Measurements from ENCODE around the gene TBC1D24.

TBC1D24 gene

DNA sequence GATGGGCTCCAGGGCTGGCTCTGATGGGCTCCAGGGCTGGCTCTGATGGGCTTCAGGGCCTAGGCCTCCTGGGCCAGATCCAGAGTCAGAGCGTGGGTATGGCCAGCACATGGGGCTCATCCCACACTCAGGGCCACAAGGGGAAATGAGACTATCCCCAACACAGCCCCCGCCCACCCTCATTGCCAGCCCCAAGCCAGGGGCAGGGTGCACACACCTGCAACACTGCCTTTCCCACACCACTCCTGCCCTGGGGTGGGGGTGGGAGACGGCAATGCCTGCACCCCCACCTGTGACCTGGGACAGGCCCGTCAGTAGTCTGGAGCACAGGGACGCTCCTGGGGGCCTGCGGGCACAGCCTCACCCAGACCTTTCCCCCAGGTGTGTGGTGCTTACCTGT, 24.5 kb downstream of the TBC1D24 start:
- ATAC-seq, result no peak
- TF ChIP-seq CSDC2 (CRISPR knock-in tag; IDR thresholded peaks at IDR 0.05) (no peak), BACH2 (CRISPR knock-in tag; IDR thresholded peaks at IDR 0.05; ENCODE audit: borderline replicate concordance) (no peak), ESRRG (CRISPR knock-in tag; IDR thresholded peaks at IDR 0.05) (no peak)
- TF ChIP-seq, protein P1, sequence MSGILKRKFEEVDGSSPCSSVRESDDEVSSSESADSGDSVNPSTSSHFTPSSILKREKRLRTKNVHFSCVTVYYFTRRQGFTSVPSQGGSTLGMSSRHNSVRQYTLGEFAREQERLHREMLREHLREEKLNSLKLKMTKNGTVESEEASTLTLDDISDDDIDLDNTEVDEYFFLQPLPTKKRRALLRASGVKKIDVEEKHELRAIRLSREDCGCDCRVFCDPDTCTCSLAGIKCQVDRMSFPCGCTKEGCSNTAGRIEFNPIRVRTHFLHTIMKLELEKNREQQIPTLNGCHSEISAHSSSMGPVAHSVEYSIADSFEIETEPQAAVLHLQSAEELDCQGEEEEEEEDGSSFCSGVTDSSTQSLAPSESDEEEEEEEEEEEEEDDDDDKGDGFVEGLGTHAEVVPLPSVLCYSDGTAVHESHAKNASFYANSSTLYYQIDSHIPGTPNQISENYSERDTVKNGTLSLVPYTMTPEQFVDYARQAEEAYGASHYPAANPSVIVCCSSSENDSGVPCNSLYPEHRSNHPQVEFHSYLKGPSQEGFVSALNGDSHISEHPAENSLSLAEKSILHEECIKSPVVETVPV (CRISPR knock-in tag; IDR thresholded peaks at IDR 0.05), result no peak

DNA sequence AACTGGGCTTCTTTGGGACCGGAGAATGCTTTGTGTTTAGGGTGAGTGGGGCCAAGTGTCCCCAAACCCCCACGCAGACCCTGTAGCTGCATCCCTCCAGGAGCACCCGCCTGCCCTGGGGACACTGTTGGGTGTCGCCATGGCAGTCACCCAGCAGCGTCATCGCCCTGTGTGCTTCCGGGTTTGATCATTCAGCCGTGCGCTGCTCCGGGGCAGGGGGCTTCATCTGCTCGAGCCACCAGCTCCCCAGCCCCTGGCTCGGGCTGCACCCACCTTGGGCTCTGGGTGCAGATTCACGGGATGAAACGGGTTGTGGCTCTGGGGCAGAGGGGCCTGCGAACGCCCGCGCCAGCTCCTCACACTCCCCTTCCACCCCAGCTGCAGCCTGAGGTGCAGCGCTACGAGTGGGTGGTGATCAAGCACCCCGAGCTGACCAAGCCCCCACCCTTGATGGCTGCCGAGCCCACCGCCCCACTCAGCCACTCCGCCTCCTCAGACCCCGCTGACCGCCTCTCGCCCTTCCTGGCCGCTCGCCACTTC, 25.0 kb downstream of the TBC1D24 start:
- TF ChIP-seq BACH2 (CRISPR knock-in tag; IDR thresholded peaks at IDR 0.05; ENCODE audit: borderline replicate concordance) (no peak), ZC3H10 (CRISPR knock-in tag; IDR thresholded peaks at IDR 0.05) (no peak), ESRRG (CRISPR knock-in tag; IDR thresholded peaks at IDR 0.05) (no peak), PPARA (CRISPR knock-in tag; IDR thresholded peaks at IDR 0.05; ENCODE audit: borderline replicate concordance) (no peak)
- TF ChIP-seq, protein P2, sequence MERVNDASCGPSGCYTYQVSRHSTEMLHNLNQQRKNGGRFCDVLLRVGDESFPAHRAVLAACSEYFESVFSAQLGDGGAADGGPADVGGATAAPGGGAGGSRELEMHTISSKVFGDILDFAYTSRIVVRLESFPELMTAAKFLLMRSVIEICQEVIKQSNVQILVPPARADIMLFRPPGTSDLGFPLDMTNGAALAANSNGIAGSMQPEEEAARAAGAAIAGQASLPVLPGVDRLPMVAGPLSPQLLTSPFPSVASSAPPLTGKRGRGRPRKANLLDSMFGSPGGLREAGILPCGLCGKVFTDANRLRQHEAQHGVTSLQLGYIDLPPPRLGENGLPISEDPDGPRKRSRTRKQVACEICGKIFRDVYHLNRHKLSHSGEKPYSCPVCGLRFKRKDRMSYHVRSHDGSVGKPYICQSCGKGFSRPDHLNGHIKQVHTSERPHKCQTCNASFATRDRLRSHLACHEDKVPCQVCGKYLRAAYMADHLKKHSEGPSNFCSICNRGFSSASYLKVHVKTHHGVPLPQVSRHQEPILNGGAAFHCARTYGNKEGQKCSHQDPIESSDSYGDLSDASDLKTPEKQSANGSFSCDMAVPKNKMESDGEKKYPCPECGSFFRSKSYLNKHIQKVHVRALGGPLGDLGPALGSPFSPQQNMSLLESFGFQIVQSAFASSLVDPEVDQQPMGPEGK (CRISPR knock-in tag; IDR thresholded peaks at IDR 0.05; ENCODE audit: borderline replicate concordance), result no peak
- TF ChIP-seq, protein P1 (CRISPR knock-in tag; IDR thresholded peaks at IDR 0.05), result no peak
- TF ChIP-seq, protein P3, sequence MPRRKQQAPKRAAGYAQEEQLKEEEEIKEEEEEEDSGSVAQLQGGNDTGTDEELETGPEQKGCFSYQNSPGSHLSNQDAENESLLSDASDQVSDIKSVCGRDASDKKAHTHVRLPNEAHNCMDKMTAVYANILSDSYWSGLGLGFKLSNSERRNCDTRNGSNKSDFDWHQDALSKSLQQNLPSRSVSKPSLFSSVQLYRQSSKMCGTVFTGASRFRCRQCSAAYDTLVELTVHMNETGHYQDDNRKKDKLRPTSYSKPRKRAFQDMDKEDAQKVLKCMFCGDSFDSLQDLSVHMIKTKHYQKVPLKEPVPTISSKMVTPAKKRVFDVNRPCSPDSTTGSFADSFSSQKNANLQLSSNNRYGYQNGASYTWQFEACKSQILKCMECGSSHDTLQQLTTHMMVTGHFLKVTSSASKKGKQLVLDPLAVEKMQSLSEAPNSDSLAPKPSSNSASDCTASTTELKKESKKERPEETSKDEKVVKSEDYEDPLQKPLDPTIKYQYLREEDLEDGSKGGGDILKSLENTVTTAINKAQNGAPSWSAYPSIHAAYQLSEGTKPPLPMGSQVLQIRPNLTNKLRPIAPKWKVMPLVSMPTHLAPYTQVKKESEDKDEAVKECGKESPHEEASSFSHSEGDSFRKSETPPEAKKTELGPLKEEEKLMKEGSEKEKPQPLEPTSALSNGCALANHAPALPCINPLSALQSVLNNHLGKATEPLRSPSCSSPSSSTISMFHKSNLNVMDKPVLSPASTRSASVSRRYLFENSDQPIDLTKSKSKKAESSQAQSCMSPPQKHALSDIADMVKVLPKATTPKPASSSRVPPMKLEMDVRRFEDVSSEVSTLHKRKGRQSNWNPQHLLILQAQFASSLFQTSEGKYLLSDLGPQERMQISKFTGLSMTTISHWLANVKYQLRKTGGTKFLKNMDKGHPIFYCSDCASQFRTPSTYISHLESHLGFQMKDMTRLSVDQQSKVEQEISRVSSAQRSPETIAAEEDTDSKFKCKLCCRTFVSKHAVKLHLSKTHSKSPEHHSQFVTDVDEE (CRISPR knock-in tag; IDR thresholded peaks at IDR 0.05), result no peak
- no peak for ATAC-seq

DNA sequence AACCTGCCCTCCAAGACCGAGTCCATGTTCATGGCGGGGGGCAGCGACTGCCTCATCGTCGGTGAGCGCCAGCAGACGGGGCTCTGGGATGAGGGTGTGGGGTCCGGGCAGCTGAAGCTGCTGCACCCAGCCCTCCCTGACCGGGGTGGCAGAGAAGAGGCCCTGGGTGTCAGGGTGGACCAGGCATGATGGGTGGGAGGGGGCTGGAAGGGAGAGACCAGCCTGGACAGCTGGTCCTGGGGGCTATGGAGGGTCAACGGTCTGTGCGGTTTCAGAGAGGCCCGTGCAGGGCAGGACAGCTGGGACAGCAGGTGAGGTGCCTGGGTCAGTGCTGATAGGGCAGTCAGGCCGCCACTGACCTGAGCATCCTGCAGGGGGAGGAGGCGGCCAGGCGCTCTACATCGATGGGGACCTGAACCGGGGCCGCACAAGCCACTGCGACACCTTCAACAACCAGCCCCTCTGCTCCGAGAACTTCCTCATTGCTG, 25.5 kb downstream of the TBC1D24 start:
- TF ChIP-seq ZC3H10 (CRISPR knock-in tag; IDR thresholded peaks at IDR 0.05), result no peak
- peak; percentile 17 for ATAC-seq

DNA sequence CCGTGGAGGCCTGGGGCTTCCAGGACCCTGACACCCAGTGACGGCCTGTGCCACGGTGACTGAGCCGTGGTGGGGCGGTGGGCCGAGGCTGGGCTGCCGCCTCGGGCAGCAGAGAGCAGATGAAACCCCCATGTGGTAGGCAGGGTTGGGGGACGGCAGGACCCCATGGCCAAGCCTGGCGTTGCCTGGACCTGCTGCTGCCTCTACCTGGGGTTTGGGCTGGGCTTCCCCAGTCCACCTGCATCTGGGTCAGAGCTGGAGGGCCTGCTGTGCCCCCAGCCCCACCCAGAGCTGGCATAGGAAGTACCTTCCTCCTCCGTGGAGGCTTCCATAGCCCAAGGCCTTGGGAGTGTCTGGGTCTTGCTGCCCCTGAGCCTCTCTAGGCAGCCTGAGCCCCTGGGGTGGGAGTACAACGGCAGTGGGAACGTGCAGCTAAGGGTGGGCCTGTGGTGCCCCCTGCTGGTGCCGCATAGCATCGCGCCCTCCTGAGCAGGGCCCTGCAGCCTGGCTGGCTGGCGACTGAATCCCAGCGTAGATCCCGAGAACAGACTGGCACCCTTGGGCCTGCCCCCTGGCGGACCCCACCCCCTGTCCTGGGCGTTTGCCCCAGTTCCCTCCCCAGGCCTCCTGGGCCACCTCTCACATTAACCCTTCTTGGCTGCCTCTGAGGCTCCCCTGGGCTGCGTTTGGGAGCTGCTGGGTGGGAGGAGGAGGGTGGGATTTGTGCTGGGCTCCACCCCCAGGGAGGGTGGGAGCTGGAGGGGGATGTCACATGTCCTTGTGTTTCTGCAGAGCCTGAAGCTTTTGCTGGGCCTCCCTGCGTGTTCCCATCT, 26.2 kb downstream of the TBC1D24 start:
- ATAC-seq, result peak; percentile 97
- no peak for TF ChIP-seq ZNF565 (CRISPR knock-in tag; conservative IDR thresholded peaks at IDR 0.05; ENCODE audit: low read depth)
- TF ChIP-seq ZFP3 (CRISPR knock-in tag; IDR thresholded peaks at IDR 0.05), result no peak
- TF ChIP-seq, protein P4, sequence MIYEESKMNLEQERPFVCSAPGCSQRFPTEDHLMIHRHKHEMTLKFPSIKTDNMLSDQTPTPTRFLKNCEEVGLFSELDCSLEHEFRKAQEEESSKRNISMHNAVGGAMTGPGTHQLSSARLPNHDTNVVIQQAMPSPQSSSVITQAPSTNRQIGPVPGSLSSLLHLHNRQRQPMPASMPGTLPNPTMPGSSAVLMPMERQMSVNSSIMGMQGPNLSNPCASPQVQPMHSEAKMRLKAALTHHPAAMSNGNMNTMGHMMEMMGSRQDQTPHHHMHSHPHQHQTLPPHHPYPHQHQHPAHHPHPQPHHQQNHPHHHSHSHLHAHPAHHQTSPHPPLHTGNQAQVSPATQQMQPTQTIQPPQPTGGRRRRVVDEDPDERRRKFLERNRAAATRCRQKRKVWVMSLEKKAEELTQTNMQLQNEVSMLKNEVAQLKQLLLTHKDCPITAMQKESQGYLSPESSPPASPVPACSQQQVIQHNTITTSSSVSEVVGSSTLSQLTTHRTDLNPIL (CRISPR knock-in tag; IDR thresholded peaks at IDR 0.05; ENCODE audit: low read depth), result no peak
- TF ChIP-seq RARB (CRISPR knock-in tag; IDR thresholded peaks at IDR 0.05), result no peak
- no peak for TF ChIP-seq BACH2 (CRISPR knock-in tag; IDR thresholded peaks at IDR 0.05; ENCODE audit: borderline replicate concordance)
- TF ChIP-seq TOX (CRISPR knock-in tag; IDR thresholded peaks at IDR 0.05; ENCODE audit: borderline replicate concordance), result no peak
- no peak for TF ChIP-seq GLIS3 (CRISPR knock-in tag; IDR thresholded peaks at IDR 0.05)
- TF ChIP-seq, protein P3 (CRISPR knock-in tag; IDR thresholded peaks at IDR 0.05), result no peak
- TF ChIP-seq ZNF70 (CRISPR knock-in tag; IDR thresholded peaks at IDR 0.05), result no peak
- no peak for TF ChIP-seq ZNF8 (CRISPR knock-in tag; IDR thresholded peaks at IDR 0.05)
- TF ChIP-seq, protein P2 (CRISPR knock-in tag; IDR thresholded peaks at IDR 0.05; ENCODE audit: borderline replicate concordance), result no peak
- no peak for TF ChIP-seq OSR1 (CRISPR knock-in tag; IDR thresholded peaks at IDR 0.05)
- TF ChIP-seq, protein P1 (CRISPR knock-in tag; IDR thresholded peaks at IDR 0.05), result no peak

All from SK-N-SH treated with all-trans-retinoic acid at 6 μM for 48 hours (cell line).